GM23338 (cell line): ENCODE measurements around the gene SLC26A11.

Experiments used
- EZH2 ChIP-seq: fragments of 200-600 bp; sonication (generic); IDR thresholded peaks from one replicate; pipeline ENCODE4 v1.8.0; 2017; ENCODE audit warnings: antibody characterized with exemption, mild to moderate bottlenecking, low read depth; ENCODE audit not compliant: unreplicated experiment
- JUNB ChIP-seq: IDR thresholded peaks from one replicate; pipeline ENCODE4 v1.6.1; 2016; ENCODE audit warnings: antibody characterized with exemption; ENCODE audit not compliant: unreplicated experiment
- POLR2AphosphoS5 ChIP-seq: IDR thresholded peaks from 2 replicates; pipeline ENCODE4 v1.6.1; 2016; ENCODE audit warnings: antibody characterized with exemption, low read depth
- TF ChIP-seq, protein P1 (sequence below), 2 experiments: fragments of 200-600 bp in 1 of 2; sonication (generic) in 1 of 2; conservative IDR thresholded peaks; 2 replicates each; pipeline versions ENCODE4 v1.5.1 to v1.6.1; 2016 to 2017; ENCODE audit warnings: antibody characterized with exemption in 2 of 2, low read depth in 2 of 2, mild to moderate bottlenecking in 2 of 2, moderate library complexity in 1 of 2

DNA sequence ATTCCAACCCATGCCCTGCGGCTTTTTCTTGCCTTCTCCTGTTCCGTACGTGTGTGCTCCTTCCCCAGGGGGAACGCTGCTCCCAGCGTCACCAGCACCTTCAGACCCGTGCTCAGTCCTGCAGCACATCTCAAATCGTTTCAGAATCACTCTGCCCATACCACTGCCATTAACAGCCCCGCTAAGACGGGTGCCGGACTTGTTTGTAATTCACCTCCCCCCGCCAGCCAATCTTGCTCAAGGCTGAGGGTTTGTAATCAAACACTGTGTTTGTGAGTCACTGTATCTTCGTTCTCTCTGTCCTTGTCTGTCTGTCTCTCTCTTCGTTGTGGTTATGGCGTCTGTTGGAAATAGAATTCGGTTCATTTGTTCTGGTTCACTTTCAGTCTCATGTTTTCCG is 33.1 kb upstream of the SLC26A11 start:
- TF ChIP-seq, protein P1, sequence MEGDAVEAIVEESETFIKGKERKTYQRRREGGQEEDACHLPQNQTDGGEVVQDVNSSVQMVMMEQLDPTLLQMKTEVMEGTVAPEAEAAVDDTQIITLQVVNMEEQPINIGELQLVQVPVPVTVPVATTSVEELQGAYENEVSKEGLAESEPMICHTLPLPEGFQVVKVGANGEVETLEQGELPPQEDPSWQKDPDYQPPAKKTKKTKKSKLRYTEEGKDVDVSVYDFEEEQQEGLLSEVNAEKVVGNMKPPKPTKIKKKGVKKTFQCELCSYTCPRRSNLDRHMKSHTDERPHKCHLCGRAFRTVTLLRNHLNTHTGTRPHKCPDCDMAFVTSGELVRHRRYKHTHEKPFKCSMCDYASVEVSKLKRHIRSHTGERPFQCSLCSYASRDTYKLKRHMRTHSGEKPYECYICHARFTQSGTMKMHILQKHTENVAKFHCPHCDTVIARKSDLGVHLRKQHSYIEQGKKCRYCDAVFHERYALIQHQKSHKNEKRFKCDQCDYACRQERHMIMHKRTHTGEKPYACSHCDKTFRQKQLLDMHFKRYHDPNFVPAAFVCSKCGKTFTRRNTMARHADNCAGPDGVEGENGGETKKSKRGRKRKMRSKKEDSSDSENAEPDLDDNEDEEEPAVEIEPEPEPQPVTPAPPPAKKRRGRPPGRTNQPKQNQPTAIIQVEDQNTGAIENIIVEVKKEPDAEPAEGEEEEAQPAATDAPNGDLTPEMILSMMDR (conservative IDR thresholded peaks at IDR 0.05; ENCODE audit: low read depth in 2 of 2) = no peak
- TF ChIP-seq JUNB = no peak
- no peak for TF ChIP-seq EZH2
- TF ChIP-seq POLR2AphosphoS5 = no peak
